NK-92 (cell line): ENCODE data around the gene CLDN15.
"Not testable (repeated sequence)": the region's sequence is repeated elsewhere in the genome, so short reads cannot be mapped to it uniquely, and the experiment has no call there.

Experiments used
- DNase-seq: peaks from one replicate; lab custom pipeline; 2025; ENCODE audit not compliant: unreplicated experiment; lab: John Stamatoyannopoulos, UW

Gene CLDN15

GRCh38 chr7:101200504-101200861, 37.1 kb downstream of the CLDN15 start:
- no peak for DNase-seq

- DNase-seq, result not testable (repeated sequence)
These were observed 38.1 kb downstream of the CLDN15 start for GRCh38 chr7:101199522-101199921.

DNA sequence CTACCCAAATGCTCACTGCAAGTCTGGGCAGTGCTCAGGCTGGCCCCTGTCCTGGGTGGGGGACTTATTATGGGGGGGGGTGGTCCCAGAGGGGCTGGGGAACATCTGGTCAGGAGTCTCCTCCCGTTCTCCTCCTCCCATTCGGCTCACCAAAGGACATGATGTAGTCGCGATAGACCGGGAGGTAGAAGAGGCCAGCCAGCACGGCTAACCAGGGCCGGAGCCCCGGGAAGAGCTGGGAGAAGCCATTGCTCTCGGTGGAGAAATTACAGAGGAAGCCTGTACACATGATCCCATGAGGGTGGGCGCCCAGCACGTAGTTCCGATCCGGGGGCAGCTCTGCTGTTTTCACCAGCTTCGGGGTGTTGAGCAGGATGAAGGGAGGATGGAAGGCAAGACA, 39.1 kb downstream of the CLDN15 start:
- DNase-seq, result no peak

DNA sequence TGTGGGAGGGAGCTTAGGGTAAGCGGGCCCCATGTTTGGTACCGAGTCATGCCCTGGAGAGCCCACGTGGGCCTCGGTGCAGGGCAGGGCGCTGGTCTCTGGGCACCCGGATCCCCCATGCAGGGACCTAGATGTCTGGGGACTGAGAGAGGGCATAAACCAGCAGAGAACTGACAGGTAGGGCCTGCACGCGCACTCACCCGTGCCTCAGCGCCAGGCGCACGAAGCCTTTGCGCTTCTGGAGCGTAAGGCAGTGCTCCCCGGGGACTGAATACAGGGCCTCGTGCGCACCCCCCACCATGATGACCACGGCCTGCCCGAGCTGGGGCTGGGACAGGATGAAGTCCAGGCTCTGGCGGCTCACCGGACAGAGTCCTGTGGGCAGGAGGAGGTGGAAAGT, 39.6 kb downstream of the CLDN15 start:
- DNase-seq, result no peak

GRCh38 chr7:101195884-101196283, 41.7 kb downstream of the CLDN15 start:
- no peak for DNase-seq

DNA sequence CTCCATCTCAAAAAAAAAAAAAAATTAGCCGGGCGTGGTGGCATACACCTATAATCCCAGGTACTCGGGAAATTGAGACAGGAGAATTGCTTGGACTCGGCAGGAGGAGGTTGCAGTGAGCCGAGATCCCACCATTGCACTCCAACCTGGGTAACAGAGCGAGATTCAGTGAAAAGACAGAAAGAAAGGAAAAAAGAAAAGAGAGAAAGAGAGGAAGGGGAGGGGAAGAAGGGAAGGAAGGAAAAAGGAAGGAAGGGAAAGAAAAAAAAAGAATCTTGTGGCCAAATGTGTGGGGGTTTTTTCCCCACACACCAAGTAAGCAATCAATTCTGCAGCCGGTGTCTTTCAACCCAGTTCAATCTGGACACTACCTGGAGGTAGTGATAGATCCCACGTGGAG, 48.5 kb downstream of the CLDN15 start:
- no peak for DNase-seq

DNA sequence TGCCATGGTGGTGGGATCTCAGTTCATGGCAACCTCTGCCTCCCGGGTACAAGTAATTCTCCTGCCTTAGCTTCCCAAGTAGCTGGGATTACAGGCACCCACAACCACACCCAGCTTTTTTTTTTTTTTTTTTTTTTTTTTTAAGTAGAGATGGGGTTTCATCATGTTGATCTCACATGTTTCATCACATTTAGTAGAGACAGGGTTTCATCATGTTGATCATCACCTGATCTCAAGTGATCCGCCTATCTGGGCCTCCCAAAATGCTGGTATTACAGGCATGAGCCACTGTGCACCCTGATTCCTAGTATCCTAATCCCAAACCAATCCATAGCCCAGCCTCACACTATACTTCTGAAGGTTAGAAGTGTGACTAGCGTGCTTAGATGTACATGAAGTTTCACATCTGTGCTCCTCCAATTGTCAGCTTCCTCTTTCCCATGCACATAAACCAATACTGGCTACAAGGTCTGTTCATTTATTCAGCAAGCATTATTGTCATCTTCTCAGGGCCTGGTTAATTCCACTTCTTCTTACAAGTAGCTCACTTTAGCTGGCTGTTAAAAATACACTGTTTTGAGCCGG, 50.7 kb downstream of the CLDN15 start:
- DNase-seq, result no peak

- DNase-seq, result no peak
These were observed 51.4 kb downstream of the CLDN15 start for GRCh38 chr7:101186194-101186593.

DNA sequence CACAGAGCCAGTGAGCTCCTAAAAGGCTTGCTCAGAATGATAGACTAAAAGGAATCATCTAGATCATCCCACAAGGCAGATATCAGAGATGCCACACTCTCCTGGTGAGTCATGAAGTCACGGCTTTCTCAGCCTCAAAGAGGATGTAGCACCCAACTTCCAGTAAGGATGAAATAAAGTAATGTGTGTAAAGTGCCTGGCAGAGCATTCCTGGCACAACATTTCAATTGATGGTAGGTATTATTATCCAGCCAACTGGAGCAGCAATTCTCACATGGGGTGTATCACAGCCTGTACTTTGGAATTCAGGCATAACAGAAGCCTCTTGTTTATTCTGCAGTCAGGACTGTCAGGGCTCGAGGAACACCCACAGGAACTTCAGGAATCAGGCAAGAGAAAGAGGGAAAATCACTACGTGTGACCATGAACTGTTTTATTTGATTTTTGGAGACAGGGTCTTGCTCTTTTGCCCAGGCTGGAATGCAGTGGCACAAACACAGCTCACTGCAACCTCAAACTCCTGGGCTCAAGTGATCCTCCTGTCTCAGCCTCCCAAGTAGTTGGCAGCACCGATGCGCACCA, 52.3 kb downstream of the CLDN15 start:
- DNase-seq, result no peak
